GM12878 (cell line): ENCODE results near the gene PBOV1.

Experiments used
- BACH1 ChIP-seq: fragments of 450-650 bp; IDR thresholded peaks from 2 replicates; pipeline ENCODE4 v1.6.1; 2017; ENCODE audit warnings: mild to moderate bottlenecking, borderline replicate concordance
- CBX3 ChIP-seq: fragments of 200-600 bp; sonication (generic); IDR thresholded peaks from 2 replicates; pipeline ENCODE4 v1.6.1; 2016; ENCODE audit warnings: low read depth, borderline replicate concordance
- EZH2 ChIP-seq: IDR thresholded peaks from 2 replicates; pipeline ENCODE4 v1.6.1; 2012; ENCODE audit warnings: low read depth, mild to moderate bottlenecking, control low read depth, inconsistent platforms, low read length, borderline replicate concordance; ENCODE audit not compliant: control insufficient read depth
- POLR2A ChIP-seq: IDR thresholded peaks from 2 replicates; pipeline ENCODE4 v1.6.1; 2011; ENCODE audit warnings: low read depth, mild to moderate bottlenecking, low read length
- SIN3A ChIP-seq: IDR thresholded peaks from 2 replicates; pipeline ENCODE4 v1.6.1; 2012; ENCODE audit warnings: low read depth, low read length, improper control_type of control experiment
- SUZ12 ChIP-seq: fragments of 200-600 bp; sonication (generic); IDR thresholded peaks from one replicate; pipeline ENCODE4 v1.6.1; 2018; ENCODE audit warnings: antibody characterized with exemption, mild to moderate bottlenecking; ENCODE audit not compliant: unreplicated experiment
- TF ChIP-seq, protein P1 (sequence below), 3 experiments: IDR thresholded peaks in 2 of 3; conservative IDR thresholded peaks in 1 of 3; 2 replicates each; pipeline ENCODE4 v1.5.1; 2011; ENCODE audit warnings: low read depth in 3 of 3, low read length in 3 of 3, mild to moderate bottlenecking in 3 of 3, control low read depth in 2 of 3, moderate library complexity in 2 of 3, inconsistent platforms in 1 of 3, mixed read lengths in 1 of 3; ENCODE audit not compliant: control insufficient read depth in 2 of 3, insufficient read depth in 1 of 3; ENCODE audit errors: extremely low read depth in 1 of 3

DNA sequence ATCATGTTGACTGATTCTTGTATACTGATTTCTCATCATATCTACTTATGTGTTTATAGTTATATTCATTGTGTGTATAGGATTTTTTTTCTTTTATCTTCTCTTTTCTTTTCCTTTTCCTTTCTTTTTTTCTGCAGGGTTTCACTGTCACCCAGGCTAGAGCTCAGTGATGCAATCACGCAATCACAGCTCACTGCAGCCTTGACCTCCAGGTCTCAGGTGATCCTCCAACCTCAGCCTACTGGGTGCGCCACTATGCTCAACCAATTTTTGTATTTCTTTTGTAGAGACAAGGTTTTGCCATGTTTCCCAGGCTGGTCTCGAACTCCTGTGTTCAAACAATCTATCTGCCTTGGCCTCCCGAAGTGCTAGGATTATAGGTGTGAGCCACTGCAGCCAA is 1.6 kb upstream of the PBOV1 start:
- no peak for TF ChIP-seq BACH1
- TF ChIP-seq SIN3A, result no peak
- TF ChIP-seq CBX3, result no peak
- TF ChIP-seq, protein P1, sequence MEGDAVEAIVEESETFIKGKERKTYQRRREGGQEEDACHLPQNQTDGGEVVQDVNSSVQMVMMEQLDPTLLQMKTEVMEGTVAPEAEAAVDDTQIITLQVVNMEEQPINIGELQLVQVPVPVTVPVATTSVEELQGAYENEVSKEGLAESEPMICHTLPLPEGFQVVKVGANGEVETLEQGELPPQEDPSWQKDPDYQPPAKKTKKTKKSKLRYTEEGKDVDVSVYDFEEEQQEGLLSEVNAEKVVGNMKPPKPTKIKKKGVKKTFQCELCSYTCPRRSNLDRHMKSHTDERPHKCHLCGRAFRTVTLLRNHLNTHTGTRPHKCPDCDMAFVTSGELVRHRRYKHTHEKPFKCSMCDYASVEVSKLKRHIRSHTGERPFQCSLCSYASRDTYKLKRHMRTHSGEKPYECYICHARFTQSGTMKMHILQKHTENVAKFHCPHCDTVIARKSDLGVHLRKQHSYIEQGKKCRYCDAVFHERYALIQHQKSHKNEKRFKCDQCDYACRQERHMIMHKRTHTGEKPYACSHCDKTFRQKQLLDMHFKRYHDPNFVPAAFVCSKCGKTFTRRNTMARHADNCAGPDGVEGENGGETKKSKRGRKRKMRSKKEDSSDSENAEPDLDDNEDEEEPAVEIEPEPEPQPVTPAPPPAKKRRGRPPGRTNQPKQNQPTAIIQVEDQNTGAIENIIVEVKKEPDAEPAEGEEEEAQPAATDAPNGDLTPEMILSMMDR (IDR thresholded peaks at IDR 0.05 in 2 of 3, conservative IDR thresholded peaks at IDR 0.05 in 1 of 3; ENCODE audit: control insufficient read depth in 2 of 3, extremely low read depth in 1 of 3, insufficient read depth in 1 of 3, low read depth in 3 of 3, low read length in 3 of 3), result no peak
- no peak for TF ChIP-seq EZH2
- no peak for TF ChIP-seq POLR2A
- TF ChIP-seq SUZ12, result no peak
